HepG2 (cell line): ENCODE results near the gene RAB3D. TPM values are rescaled to one million over a fixed set of nuclear protein-coding genes. Genes with fewer than 3 reads are reported as not detected.
A peak's percentile ranks its signal among the peaks of the same experiment; 100 is the strongest.

ENCODE experiments used
- ATAC-seq: fragments of 200-7000 bp; cut with Tn5 transposase; 3 replicates; pipeline ENCODE4 v1.9.1; 2020; ENCODE audit warnings: mild to moderate bottlenecking, moderate library complexity
- BruUV-seq: library from RNA; stranded (reverse); fragments of 400-500 nt; replicated peaks from 2 replicates; lab custom pipeline; 2021; lab: Mats Ljungman, UMichigan
- CTCF ChIA-PET: fragments of 300-600 bp; formaldehyde crosslinking; extraction: SDS; loops from one replicate; lab custom pipeline; 2021; ENCODE audit warnings: low total read pairs, inconsistent platforms, low intra/inter-chr PET ratio; lab: Yijun Ruan, JAX
- POLR2A ChIA-PET: fragments of 350-600 bp; sonication (Branson Sonifier 250); formaldehyde crosslinking; loops from one replicate; lab custom pipeline; 2020; ENCODE audit warnings: antibody characterized with exemption, inconsistent platforms; lab: Yijun Ruan, JAX
- DNase-seq: peaks from one replicate; pipeline ENCODE4 v3.0.0-alpha.2; 2015; ENCODE audit warnings: low spot score
- FAIRE-seq: peaks from 3 replicates; lab custom pipeline; 2011; peaks lifted over from hg19 to GRCh38; lab: Jason Lieb, UNC
- H2AFZ ChIP-seq: one replicate; pipeline ENCODE4 v1.6.1; 2011; ENCODE audit warnings: low read length, inconsistent platforms
- H3K27ac ChIP-seq: fragments of 300-600 bp; 3 replicates; pipeline ENCODE4 v1.8.0; 2011; ENCODE audit warnings: mixed run types, mild to moderate bottlenecking, mixed read lengths, low read length, inconsistent platforms; ENCODE audit not compliant: insufficient read depth; ENCODE audit errors: extremely low read length
- H3K27me3 ChIP-seq, 2 experiments: fragments of 200-600 bp in 1 of 2; 2 replicates in 1 of 2; 3 replicates in 1 of 2; pipeline versions ENCODE4 v1.6.0 to v1.8.0; 2011; ENCODE audit warnings: low read length in 2 of 2, mild to moderate bottlenecking in 2 of 2, moderate library complexity in 2 of 2, inconsistent platforms in 1 of 2; ENCODE audit not compliant: insufficient read depth in 2 of 2, control insufficient read depth in 1 of 2
- H3K36me3 ChIP-seq, 2 experiments: fragments of 200-600 bp in 1 of 2; replicated peaks in 1 of 2; 2 replicates in 1 of 2; 3 replicates in 1 of 2; pipeline versions ENCODE4 v1.5.1 to v1.8.0; 2011; ENCODE audit warnings: low read length in 2 of 2, inconsistent platforms in 1 of 2; ENCODE audit not compliant: insufficient read depth in 2 of 2, control insufficient read depth in 1 of 2
- H3K4me1 ChIP-seq: 2 replicates; pipeline ENCODE4 v1.5.1; 2012; ENCODE audit warnings: low read length, inconsistent platforms; ENCODE audit not compliant: insufficient read depth
- H3K4me2 ChIP-seq: 2 replicates; pipeline ENCODE4 v1.6.0; 2011; ENCODE audit warnings: low read depth, low read length, inconsistent platforms
- H3K4me3 ChIP-seq, 3 experiments: fragments of 200-600 bp in 1 of 3; sonication (generic), shearing (Covaris generic) in 1 of 3; replicated peaks in 1 of 3; 2 replicates each; pipeline ENCODE4 v1.5.1; 2011 to 2016; ENCODE audit warnings: low read length in 3 of 3, inconsistent platforms in 2 of 3, low read depth in 2 of 3, mild to moderate bottlenecking in 2 of 3, control low read depth in 1 of 3, mixed read lengths in 1 of 3; ENCODE audit not compliant: insufficient read depth in 1 of 3
- H3K79me2 ChIP-seq: one replicate; pipeline ENCODE4 v1.6.1; 2011; ENCODE audit warnings: low read length, inconsistent platforms; ENCODE audit not compliant: insufficient read depth
- H3K9ac ChIP-seq: 2 replicates; pipeline ENCODE4 v1.6.0; 2011; ENCODE audit warnings: mild to moderate bottlenecking, low read depth, low read length, inconsistent platforms; ENCODE audit not compliant: insufficient read depth
- H3K9me3 ChIP-seq: 2 replicates; pipeline ENCODE4 v1.5.1; 2012; ENCODE audit warnings: mild to moderate bottlenecking, low read length
- H4K20me1 ChIP-seq: 2 replicates; pipeline ENCODE4 v1.6.0; 2011; ENCODE audit warnings: inconsistent platforms, mild to moderate bottlenecking, low read length, moderate library complexity; ENCODE audit not compliant: insufficient read depth
- HNRNPUL1 ChIP-seq: fragments of 200-400 bp; formaldehyde crosslinking; IDR thresholded peaks from 2 replicates; pipeline ENCODE4 v1.6.1; 2017; ENCODE audit warnings: low read depth, mild to moderate bottlenecking, low read length, moderate library complexity
- HOXA9 ChIP-seq: sonication (generic); formaldehyde crosslinking; IDR thresholded peaks from 2 replicates; pipeline ENCODE4 v1.8.1; 2022; ENCODE audit warnings: missing genetic modification reagents, mild to moderate bottlenecking, moderate library complexity, borderline replicate concordance
- KAT8 ChIP-seq: IDR thresholded peaks from 2 replicates; pipeline ENCODE4 v1.6.1; 2016; ENCODE audit warnings: missing genetic modification reagents, missing compliant biosample characterization
- NR2C2 ChIP-seq: sonication (generic); formaldehyde crosslinking; IDR thresholded peaks from 2 replicates; pipeline ENCODE4 v1.4.0; 2020; ENCODE audit warnings: missing genetic modification reagents, mild to moderate bottlenecking, moderate library complexity, borderline replicate concordance
- NR2F1 ChIP-seq, 2 experiments: fragments of 450-650 bp in 1 of 2; formaldehyde crosslinking in 1 of 2; IDR thresholded peaks; 2 replicates each; pipeline versions ENCODE4 v1.5.0 to v1.6.1; 2016 to 2020; ENCODE audit warnings: mild to moderate bottlenecking in 1 of 2, missing compliant biosample characterization in 1 of 2, missing genetic modification reagents in 1 of 2, moderate library complexity in 1 of 2
- SOX13 ChIP-seq, 3 experiments: fragments of 450-650 bp in 1 of 3; sonication (generic) in 1 of 3; formaldehyde crosslinking in 1 of 3; IDR thresholded peaks in 2 of 3; conservative IDR thresholded peaks in 1 of 3; 2 replicates each; pipeline versions ENCODE4 v1.5.0 to v1.6.1; 2016 to 2020; ENCODE audit warnings: antibody characterized with exemption in 1 of 3, mild to moderate bottlenecking in 1 of 3, missing compliant biosample characterization in 1 of 3, missing genetic modification reagents in 1 of 3, moderate library complexity in 1 of 3
- ZNF331 ChIP-seq: sonication (generic); formaldehyde crosslinking; IDR thresholded peaks from 2 replicates; pipeline ENCODE4 v1.4.0; 2020; ENCODE audit warnings: missing genetic modification reagents
- ZNF431 ChIP-seq: sonication (generic); formaldehyde crosslinking; IDR thresholded peaks from 2 replicates; pipeline ENCODE4 v1.9.0; 2022; ENCODE audit warnings: missing genetic modification reagents, low read depth, mild to moderate bottlenecking, borderline replicate concordance
- ZNF460 ChIP-seq: sonication (generic); formaldehyde crosslinking; IDR thresholded peaks from 2 replicates; pipeline ENCODE4 v1.5.1; 2020; ENCODE audit warnings: missing genetic modification reagents, mild to moderate bottlenecking, borderline replicate concordance
- ZNF567 ChIP-seq: sonication (generic); formaldehyde crosslinking; IDR thresholded peaks from 2 replicates; pipeline ENCODE4 v1.8.1; 2023; ENCODE audit warnings: mild to moderate bottlenecking, missing genetic modification reagents, borderline replicate concordance
- ZSCAN22 ChIP-seq: sonication (generic); formaldehyde crosslinking; IDR thresholded peaks from 2 replicates; pipeline ENCODE4 v1.4.0; 2020; ENCODE audit warnings: mild to moderate bottlenecking, missing genetic modification reagents
- WGBS: methylation state at CpG from one replicate; pipeline ENCODE4 v1.1.6; 2017; ENCODE audit warnings: low lambda C conversion rate; 5-methylcytosine and 5-hydroxymethylcytosine counted together
- in situ Hi-C: cut with HindIII; loops from 2 replicates; pipeline ENCODE4 v1.10.0; 2017; ENCODE audit warnings: low pct_unique_long_range_greater_than_20kb; ENCODE audit not compliant: extremely low pct_ligation_motif_present
- intact Hi-C: fragments of 100-400 bp; cut with micrococcal nuclease; formaldehyde crosslinking; loops from one replicate; pipeline ENCODE4 v1.10.0; 2022; ENCODE audit not compliant: unreplicated experiment
- polyA plus RNA-seq, 8 experiments: library from polyadenylated mRNA; depleted of rRNA in 3 of 8; stranded (reverse) in 7 of 8; unstranded in 1 of 8; fragments of >200 nt; fragmentation: Illumina TruSeq in 4 of 8; extraction: Trizol in 4 of 8; gene quantifications; 2 replicates each; pipeline versions ENCODE4 v1.2.1 to v1.2.3, GENCODE V29; 2011 to 2016; ENCODE audit warnings: low read depth in 4 of 8, missing spikeins in 1 of 8, mixed read lengths in 1 of 8; ENCODE audit not compliant: insufficient read depth in 1 of 8
- total RNA-seq, 5 experiments: library from RNA; depleted of rRNA; stranded (reverse); fragments of >200 nt; fragmentation: Illumina TruSeq; extraction: Trizol; gene quantifications; 2 replicates each; pipeline ENCODE4 v1.2.3, GENCODE V29; 2016; ENCODE audit warnings: low read depth in 1 of 5
- TF ChIP-seq, protein P1 (sequence below): fragments of 450-650 bp; IDR thresholded peaks from 2 replicates; pipeline ENCODE4 v1.6.1; 2017; ENCODE audit warnings: mild to moderate bottlenecking
- TF ChIP-seq, protein P2 (sequence below): sonication (generic); formaldehyde crosslinking; conservative IDR thresholded peaks from 2 replicates; pipeline ENCODE4 v1.4.0; 2020; ENCODE audit warnings: missing genetic modification reagents
- TF ChIP-seq, protein P3 (sequence below), 2 experiments: IDR thresholded peaks; 2 replicates each; pipeline ENCODE4 v1.6.1; 2011 to 2012; ENCODE audit warnings: low read length in 2 of 2, borderline replicate concordance in 1 of 2, low read depth in 1 of 2, mild to moderate bottlenecking in 1 of 2, moderate library complexity in 1 of 2

RAB3D gene
- total and polyA plus RNA-seq, 2 of the 13 experiments (the other 11 are each of a cell fraction or from before 2014, with no cell fraction given) = 2.0 to 16.1 TPM

DNA sequence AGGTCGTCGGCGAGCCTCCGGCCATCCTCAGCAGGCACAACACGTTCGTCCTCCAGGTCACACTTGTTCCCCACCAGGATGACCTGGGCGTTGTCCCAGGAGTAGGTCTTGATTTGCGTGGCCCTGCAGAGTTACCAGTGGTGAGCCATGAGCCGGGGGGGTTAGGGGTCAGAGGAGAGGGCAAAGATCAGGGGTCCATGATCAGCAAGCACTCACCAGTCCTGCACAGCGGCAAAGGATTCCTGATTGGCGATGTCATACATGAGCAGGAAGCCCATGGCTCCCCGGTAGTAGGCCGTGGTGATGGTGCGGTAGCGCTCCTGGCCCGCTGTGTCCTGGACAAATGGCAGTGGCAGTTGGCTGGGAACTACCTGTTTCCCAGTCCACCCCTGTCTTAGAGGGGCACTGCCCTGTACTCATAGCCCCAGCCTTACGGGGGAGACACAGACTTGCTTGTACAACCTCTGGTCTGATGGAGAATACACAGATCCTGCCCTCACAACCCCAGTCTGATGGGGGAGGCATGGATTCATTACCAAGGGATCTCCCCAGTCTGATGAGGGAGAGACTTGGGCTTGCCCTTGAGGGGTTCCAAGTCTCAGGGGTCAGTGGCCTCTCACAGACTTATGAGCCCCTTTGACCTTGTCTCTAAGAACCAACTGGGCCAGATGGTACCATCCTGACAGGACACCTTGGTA, 3.9 kb downstream of the RAB3D start:
- 100% methylated on average over 1 of the region's 17 CpGs for WGBS
- H3K9ac ChIP-seq = no peak overlapping the region
- in situ Hi-C loops (no loop called here), intact Hi-C loops (no loop called here)
- H3K27me3 ChIP-seq = no peaks in the 10 kb centered on the region
- H3K79me2 ChIP-seq = no peaks in the 10 kb centered on the region
- H3K4me2 ChIP-seq = no peak overlapping the region
- H3K9me3 ChIP-seq = no peaks in the 10 kb centered on the region
- H3K4me3 ChIP-seq = no peak overlapping the region
- H4K20me1 ChIP-seq = no peaks in the 10 kb centered on the region
- FAIRE-seq (no peak), DNase-seq (no peak), ATAC-seq (no peak)
- BruUV-seq = no TSS peak
- peaks cover 22% of the 10 kb centered on the region for H3K4me1 ChIP-seq
- no peak overlapping the region for H3K27ac ChIP-seq
- H2AFZ ChIP-seq = no peak overlapping the region
- ChIA-PET CTCF (no interaction called here), POLR2A (interaction anchor here (0.6 to 0.9 kb wide), 2 partner anchors 39 to 223 kb away, joined by 3 to 4 read pairs; no protein-coding TSS in a partner anchor)
- H3K36me3 ChIP-seq = peaks cover 0 to 2% of the 10 kb centered on the region in 2 experiments; a peak in 1 of 5 replicates
- peak; percentile 96 for TF ChIP-seq ZSCAN22 (CRISPR knock-in tag)
- no peak for TF ChIP-seq SOX13 (IDR thresholded peaks at IDR 0.05)
- TF ChIP-seq SOX13 (CRISPR knock-in tag; conservative IDR thresholded peaks at IDR 0.05 in 1 of 2, IDR thresholded peaks at IDR 0.05 in 1 of 2) = no peak
- TF ChIP-seq, protein P1, sequence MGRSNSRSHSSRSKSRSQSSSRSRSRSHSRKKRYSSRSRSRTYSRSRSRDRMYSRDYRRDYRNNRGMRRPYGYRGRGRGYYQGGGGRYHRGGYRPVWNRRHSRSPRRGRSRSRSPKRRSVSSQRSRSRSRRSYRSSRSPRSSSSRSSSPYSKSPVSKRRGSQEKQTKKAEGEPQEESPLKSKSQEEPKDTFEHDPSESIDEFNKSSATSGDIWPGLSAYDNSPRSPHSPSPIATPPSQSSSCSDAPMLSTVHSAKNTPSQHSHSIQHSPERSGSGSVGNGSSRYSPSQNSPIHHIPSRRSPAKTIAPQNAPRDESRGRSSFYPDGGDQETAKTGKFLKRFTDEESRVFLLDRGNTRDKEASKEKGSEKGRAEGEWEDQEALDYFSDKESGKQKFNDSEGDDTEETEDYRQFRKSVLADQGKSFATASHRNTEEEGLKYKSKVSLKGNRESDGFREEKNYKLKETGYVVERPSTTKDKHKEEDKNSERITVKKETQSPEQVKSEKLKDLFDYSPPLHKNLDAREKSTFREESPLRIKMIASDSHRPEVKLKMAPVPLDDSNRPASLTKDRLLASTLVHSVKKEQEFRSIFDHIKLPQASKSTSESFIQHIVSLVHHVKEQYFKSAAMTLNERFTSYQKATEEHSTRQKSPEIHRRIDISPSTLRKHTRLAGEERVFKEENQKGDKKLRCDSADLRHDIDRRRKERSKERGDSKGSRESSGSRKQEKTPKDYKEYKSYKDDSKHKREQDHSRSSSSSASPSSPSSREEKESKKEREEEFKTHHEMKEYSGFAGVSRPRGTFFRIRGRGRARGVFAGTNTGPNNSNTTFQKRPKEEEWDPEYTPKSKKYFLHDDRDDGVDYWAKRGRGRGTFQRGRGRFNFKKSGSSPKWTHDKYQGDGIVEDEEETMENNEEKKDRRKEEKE = no peak
- no peak for TF ChIP-seq HNRNPUL1
- TF ChIP-seq, protein P2, sequence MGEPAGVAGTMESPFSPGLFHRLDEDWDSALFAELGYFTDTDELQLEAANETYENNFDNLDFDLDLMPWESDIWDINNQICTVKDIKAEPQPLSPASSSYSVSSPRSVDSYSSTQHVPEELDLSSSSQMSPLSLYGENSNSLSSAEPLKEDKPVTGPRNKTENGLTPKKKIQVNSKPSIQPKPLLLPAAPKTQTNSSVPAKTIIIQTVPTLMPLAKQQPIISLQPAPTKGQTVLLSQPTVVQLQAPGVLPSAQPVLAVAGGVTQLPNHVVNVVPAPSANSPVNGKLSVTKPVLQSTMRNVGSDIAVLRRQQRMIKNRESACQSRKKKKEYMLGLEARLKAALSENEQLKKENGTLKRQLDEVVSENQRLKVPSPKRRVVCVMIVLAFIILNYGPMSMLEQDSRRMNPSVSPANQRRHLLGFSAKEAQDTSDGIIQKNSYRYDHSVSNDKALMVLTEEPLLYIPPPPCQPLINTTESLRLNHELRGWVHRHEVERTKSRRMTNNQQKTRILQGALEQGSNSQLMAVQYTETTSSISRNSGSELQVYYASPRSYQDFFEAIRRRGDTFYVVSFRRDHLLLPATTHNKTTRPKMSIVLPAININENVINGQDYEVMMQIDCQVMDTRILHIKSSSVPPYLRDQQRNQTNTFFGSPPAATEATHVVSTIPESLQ (CRISPR knock-in tag) = no peak
- no peak for TF ChIP-seq ZNF431 (CRISPR knock-in tag)
- TF ChIP-seq ZNF460 (CRISPR knock-in tag) = no peak
- no peak for TF ChIP-seq KAT8 (CRISPR knock-in tag)
- TF ChIP-seq, protein P3, sequence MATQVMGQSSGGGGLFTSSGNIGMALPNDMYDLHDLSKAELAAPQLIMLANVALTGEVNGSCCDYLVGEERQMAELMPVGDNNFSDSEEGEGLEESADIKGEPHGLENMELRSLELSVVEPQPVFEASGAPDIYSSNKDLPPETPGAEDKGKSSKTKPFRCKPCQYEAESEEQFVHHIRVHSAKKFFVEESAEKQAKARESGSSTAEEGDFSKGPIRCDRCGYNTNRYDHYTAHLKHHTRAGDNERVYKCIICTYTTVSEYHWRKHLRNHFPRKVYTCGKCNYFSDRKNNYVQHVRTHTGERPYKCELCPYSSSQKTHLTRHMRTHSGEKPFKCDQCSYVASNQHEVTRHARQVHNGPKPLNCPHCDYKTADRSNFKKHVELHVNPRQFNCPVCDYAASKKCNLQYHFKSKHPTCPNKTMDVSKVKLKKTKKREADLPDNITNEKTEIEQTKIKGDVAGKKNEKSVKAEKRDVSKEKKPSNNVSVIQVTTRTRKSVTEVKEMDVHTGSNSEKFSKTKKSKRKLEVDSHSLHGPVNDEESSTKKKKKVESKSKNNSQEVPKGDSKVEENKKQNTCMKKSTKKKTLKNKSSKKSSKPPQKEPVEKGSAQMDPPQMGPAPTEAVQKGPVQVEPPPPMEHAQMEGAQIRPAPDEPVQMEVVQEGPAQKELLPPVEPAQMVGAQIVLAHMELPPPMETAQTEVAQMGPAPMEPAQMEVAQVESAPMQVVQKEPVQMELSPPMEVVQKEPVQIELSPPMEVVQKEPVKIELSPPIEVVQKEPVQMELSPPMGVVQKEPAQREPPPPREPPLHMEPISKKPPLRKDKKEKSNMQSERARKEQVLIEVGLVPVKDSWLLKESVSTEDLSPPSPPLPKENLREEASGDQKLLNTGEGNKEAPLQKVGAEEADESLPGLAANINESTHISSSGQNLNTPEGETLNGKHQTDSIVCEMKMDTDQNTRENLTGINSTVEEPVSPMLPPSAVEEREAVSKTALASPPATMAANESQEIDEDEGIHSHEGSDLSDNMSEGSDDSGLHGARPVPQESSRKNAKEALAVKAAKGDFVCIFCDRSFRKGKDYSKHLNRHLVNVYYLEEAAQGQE (IDR thresholded peaks at IDR 0.05; ENCODE audit: borderline replicate concordance in 1 of 2, low read depth in 1 of 2, low read length in 2 of 2) = no peak
- peak in 1 of 2 experiments; percentile 43; a peak in 2 of 4 replicates for TF ChIP-seq NR2F1 (CRISPR knock-in tag; IDR thresholded peaks at IDR 0.05)
- peak; percentile 42; the same call in 1 of the 2 replicates for TF ChIP-seq NR2C2 (CRISPR knock-in tag)
- TF ChIP-seq ZNF331 (CRISPR knock-in tag) = no peak
- no peak for TF ChIP-seq ZNF567
- no peak for TF ChIP-seq HOXA9 (CRISPR knock-in tag)
